GM18507 (cell line): Measurements from ENCODE around the gene MT1G.
"Not testable (repeated sequence)": the region's sequence is repeated elsewhere in the genome, so short reads cannot be mapped to it uniquely, and the experiment has no call there.

Experiments used
- DNase-seq: peaks from one replicate; pipeline ENCODE4 v3.0.0; 2011; ENCODE audit warnings: low read depth; ENCODE audit not compliant: insufficient read length; ENCODE audit errors: extremely low spot score
- FAIRE-seq: peaks from 2 replicates; lab custom pipeline; 2011; peaks lifted over from hg19 to GRCh38; lab: Jason Lieb, UNC

Gene MT1G

GRCh38 chr16:56625140-56625942 lies 42.5 kb downstream of the MT1G start, which contains the start of gene MT1E:
Gene MT1E, plus strand, starts transcription at chr16:56625781. Its CDS starts 71 bp downstream, at chr16:56625852.
- FAIRE-seq (no peak), DNase-seq (no peak)

- DNase-seq (no peak), FAIRE-seq (no peak)
Measured at GRCh38 chr16:56623637-56624036, 44.2 kb downstream of the MT1G start.

- DNase-seq, FAIRE-seq: not testable (repeated sequence)
Measured at GRCh38 chr16:56623184-56623583, 44.7 kb downstream of the MT1G start.

GRCh38 chr16:56621665-56622445 lies 46.0 kb downstream of the MT1G start:
- not testable (repeated sequence) for FAIRE-seq, DNase-seq

GRCh38 chr16:56620339-56620897 lies 47.4 kb downstream of the MT1G start:
- DNase-seq, result no peak
- FAIRE-seq, result no peak

- DNase-seq, result no peak
- no peak for FAIRE-seq
Measured at GRCh38 chr16:56618138-56618537, 49.7 kb downstream of the MT1G start.

- FAIRE-seq (no peak), DNase-seq (no peak)
Measured at GRCh38 chr16:56617212-56618085, 50.4 kb downstream of the MT1G start.
